Thyroid gland (tissue), 4 donors: ENCODE results near the gene MPP3.

ENCODE experiments used
- CTCF ChIP-seq, 6 experiments: fragments of 200-600 bp in 3 of 6; fragments of 450-650 bp in 3 of 6; sonication (generic) in 3 of 6; IDR thresholded peaks; one replicate each; pipeline ENCODE4 v1.5.1; 2016 to 2019; ENCODE audit warnings: antibody characterized with exemption in 6 of 6, mild to moderate bottlenecking in 2 of 6, inconsistent platforms in 1 of 6, moderate library complexity in 1 of 6
- POLR2A ChIP-seq, 2 donors: fragments of 450-650 bp; IDR thresholded peaks; one replicate each; pipeline ENCODE4 v1.6.1; 2017; ENCODE audit warnings: antibody characterized with exemption in 2 of 2, mild to moderate bottlenecking in 2 of 2, moderate library complexity in 1 of 2

- TF ChIP-seq CTCF (IDR thresholded peaks at IDR 0.05) (peak; percentile 85 to 98 (median 92)), POLR2A (IDR thresholded peaks at IDR 0.05) (no peak)
Observed at GRCh38 chr17:43878260-43879175, 45.6 kb upstream of the MPP3 start.
